Mesendoderm (in vitro differentiated cells): ENCODE results near the gene DDI2.

Source experiments
- DNase-seq: peaks from one replicate; pipeline ENCODE4 v3.0.0; 2013
- H2AK5ac ChIP-seq: 2 replicates; pipeline ENCODE4 v1.6.1; 2013; ENCODE audit warnings: low read length, inconsistent platforms
- H2BK120ac ChIP-seq: 2 replicates; pipeline ENCODE4 v1.6.1; 2013; ENCODE audit warnings: low read depth, mild to moderate bottlenecking, low read length, moderate library complexity, mixed read lengths
- H2BK15ac ChIP-seq: replicated peaks from 2 replicates; pipeline ENCODE4 v1.6.1; 2013; ENCODE audit warnings: low read depth, mild to moderate bottlenecking, moderate library complexity
- H2BK5ac ChIP-seq: 2 replicates; pipeline ENCODE4 v1.6.1; 2013; ENCODE audit warnings: low read length, inconsistent platforms
- H3K18ac ChIP-seq: 2 replicates; pipeline ENCODE4 v1.6.1; 2013; ENCODE audit warnings: mild to moderate bottlenecking, low read length, mixed read lengths
- H3K23ac ChIP-seq: one replicate; pipeline ENCODE4 v1.6.1; 2013; ENCODE audit warnings: low read length
- H3K27ac ChIP-seq: 2 replicates; pipeline ENCODE4 v1.5.1; 2013; ENCODE audit warnings: low read depth, mild to moderate bottlenecking, inconsistent platforms, low read length, moderate library complexity
- H3K27me3 ChIP-seq: 2 replicates; pipeline ENCODE4 v1.6.1; 2013; ENCODE audit warnings: low read length, control low read depth, mild to moderate bottlenecking, inconsistent platforms; ENCODE audit not compliant: insufficient read depth, poor library complexity
- H3K36me3 ChIP-seq: 2 replicates; pipeline ENCODE4 v1.6.1; 2013; ENCODE audit warnings: low read length, inconsistent platforms; ENCODE audit not compliant: control insufficient read depth, insufficient read depth
- H3K4ac ChIP-seq: one replicate; pipeline ENCODE4 v1.6.1; 2013; ENCODE audit warnings: low read depth, mild to moderate bottlenecking, low read length, moderate library complexity
- H3K4me1 ChIP-seq: 2 replicates; pipeline ENCODE4 v1.6.1; 2013; ENCODE audit warnings: low read depth, low read length, inconsistent platforms; ENCODE audit not compliant: control insufficient read depth
- H3K4me2 ChIP-seq: 2 replicates; pipeline ENCODE4 v1.6.1; 2013; ENCODE audit warnings: low read length
- H3K4me3 ChIP-seq: 2 replicates; pipeline ENCODE4 v1.5.1; 2013; ENCODE audit warnings: mild to moderate bottlenecking, low read length
- H3K56ac ChIP-seq: one replicate; pipeline ENCODE4 v1.6.1; 2013; ENCODE audit warnings: low read length
- H3K79me1 ChIP-seq: 2 replicates; pipeline ENCODE4 v1.6.1; 2013; ENCODE audit warnings: low read length, inconsistent platforms
- H3K79me2 ChIP-seq: 2 replicates; pipeline ENCODE4 v1.6.1; 2013; ENCODE audit warnings: mild to moderate bottlenecking, low read length; ENCODE audit not compliant: control insufficient read depth, insufficient read depth
- H3K9ac ChIP-seq: 2 replicates; pipeline ENCODE4 v1.6.1; 2013; ENCODE audit warnings: low read length, inconsistent platforms
- H4K5ac ChIP-seq: one replicate; pipeline ENCODE4 v1.6.1; 2013; ENCODE audit warnings: low read length
- H4K8ac ChIP-seq: one replicate; pipeline ENCODE4 v1.6.1; 2013; ENCODE audit warnings: low read depth, mild to moderate bottlenecking, control low read depth, low read length, moderate library complexity
- WGBS: extraction: QIAGEN DNeasy Blood & Tissue Kit; methylation state at CpG from one replicate; pipeline ENCODE4 v1.1.7; 2013; ENCODE audit warnings: low lambda C conversion rate, missing lambda C conversion rate; ENCODE audit not compliant: insufficient coverage; ENCODE audit errors: extremely low coverage; 5-methylcytosine and 5-hydroxymethylcytosine counted together

Gene DDI2

DNA sequence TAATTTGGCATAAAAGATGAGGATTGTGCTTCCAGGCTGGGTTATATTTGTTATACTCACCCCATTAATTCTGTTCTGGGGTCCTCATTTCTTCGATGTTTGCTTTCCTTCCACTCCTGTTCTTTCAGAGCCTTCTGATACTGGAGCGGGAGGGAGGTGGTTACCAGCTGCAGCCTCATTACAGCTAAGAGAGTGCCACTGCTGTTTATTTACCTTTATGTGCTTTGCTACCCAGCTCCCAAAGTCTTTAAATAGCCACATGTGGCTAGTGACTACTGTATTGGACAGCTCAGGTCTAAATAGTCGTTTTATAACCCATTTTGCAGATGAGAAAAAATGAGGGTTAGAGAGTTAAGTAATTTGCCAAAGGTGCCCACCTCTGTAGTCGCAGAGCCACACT, 92.0 kb downstream of the DDI2 start:
- Histone ChIP-seq H3K79me1 (peaks cover 16% of the 10 kb centered on the region), H2BK5ac (no peak overlapping the region), H3K23ac (no peak overlapping the region)

DNA sequence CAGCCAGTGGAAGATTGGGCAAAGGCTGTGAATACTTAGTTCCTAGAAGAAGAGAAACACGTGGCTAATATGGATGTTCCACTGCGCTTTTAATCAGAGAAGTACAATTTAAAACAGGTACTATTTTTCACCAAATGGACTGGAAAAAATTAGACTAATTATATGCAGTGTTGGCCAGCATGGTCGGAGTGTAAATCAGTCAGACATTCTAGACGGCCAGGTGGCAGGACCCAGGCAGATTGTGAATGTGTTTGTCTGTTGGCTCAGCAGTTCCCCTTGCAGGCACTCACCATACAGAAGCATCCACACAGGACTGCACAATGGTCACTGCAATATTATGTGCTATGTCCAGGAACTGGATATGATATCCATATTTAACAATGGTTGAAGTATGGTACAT, 94.9 kb downstream of the DDI2 start:
- Histone ChIP-seq H3K27me3 (no peaks in the 10 kb centered on the region), H3K4me2 (no peak overlapping the region), H3K23ac (no peak overlapping the region), H3K56ac (no peak overlapping the region), H3K79me2 (peaks cover 4% of the 10 kb centered on the region), H3K9ac (no peak overlapping the region), H2BK5ac (no peak overlapping the region), H3K18ac (no peak overlapping the region), H3K4ac (no peak overlapping the region), H3K79me1 (peaks cover 14% of the 10 kb centered on the region), H2AK5ac (no peak overlapping the region), H3K36me3 (peaks cover 2% of the 10 kb centered on the region), H4K5ac (no peak overlapping the region), H3K4me3 (no peak overlapping the region), H3K27ac (no peak overlapping the region), H3K4me1 (no peaks in the 10 kb centered on the region), H2BK120ac (no peak overlapping the region), H4K8ac (no peak overlapping the region), H2BK15ac (no peak overlapping the region)
- DNase-seq = no peak
- WGBS = no CpG with 5 or more reads among the region's 4 CpGs

More for the DNA sequence above, 92.0 kb downstream of the DDI2 start:
- Histone ChIP-seq H3K9ac (no peak overlapping the region), H3K4me3 (no peak overlapping the region), H2AK5ac (no peak overlapping the region), H2BK15ac (no peak overlapping the region), H2BK120ac (no peak overlapping the region), H3K18ac (no peak overlapping the region), H3K27me3 (no peaks in the 10 kb centered on the region), H4K8ac (no peak overlapping the region), H4K5ac (no peak overlapping the region), H3K4ac (no peak overlapping the region), H3K4me1 (no peaks in the 10 kb centered on the region), H3K79me2 (peaks cover 4% of the 10 kb centered on the region), H3K4me2 (no peak overlapping the region), H3K36me3 (peaks cover 1% of the 10 kb centered on the region), H3K27ac (no peak overlapping the region), H3K56ac (no peak overlapping the region)
- no peak for DNase-seq
- WGBS = no CpG with 5 or more reads among the region's 4 CpGs

DNA sequence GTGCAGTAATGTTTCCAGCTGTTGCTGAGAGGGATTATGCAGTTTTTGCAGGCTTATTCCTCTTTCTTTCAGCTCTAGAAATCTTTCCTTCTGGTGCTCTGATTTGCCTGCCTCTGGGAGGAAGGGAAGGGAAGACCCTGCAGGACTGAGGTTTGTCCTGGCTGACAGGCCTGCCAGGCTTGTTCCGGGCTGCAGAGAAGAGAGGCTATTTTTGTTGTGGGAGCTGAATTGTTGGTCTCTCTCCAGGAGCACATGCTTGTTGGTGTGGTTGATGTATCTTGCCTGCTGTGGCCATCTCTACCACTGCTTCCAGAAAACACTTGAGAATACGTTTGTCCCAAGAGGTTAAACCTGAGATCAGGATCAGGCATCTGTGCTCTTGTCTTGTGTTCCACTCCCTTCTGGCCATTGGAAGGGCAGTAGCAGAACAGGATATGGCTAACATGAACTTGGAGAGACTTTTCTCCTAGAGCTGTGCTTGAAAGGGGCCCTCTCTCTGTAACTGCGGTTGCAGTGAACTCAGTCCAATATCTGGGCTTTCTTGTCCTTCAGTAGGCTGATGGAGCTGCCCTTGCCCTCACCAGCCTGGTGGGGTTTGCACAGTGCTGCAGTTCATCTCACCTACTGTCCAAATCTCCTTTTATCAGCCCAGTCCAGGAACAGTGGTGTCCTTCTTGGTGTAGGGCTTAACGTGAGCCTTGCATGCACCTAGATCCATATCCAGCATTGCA, 97.3 kb downstream of the DDI2 start:
- H3K27ac ChIP-seq = no peak overlapping the region
- WGBS = no CpG with 5 or more reads among the region's 4 CpGs

DNA sequence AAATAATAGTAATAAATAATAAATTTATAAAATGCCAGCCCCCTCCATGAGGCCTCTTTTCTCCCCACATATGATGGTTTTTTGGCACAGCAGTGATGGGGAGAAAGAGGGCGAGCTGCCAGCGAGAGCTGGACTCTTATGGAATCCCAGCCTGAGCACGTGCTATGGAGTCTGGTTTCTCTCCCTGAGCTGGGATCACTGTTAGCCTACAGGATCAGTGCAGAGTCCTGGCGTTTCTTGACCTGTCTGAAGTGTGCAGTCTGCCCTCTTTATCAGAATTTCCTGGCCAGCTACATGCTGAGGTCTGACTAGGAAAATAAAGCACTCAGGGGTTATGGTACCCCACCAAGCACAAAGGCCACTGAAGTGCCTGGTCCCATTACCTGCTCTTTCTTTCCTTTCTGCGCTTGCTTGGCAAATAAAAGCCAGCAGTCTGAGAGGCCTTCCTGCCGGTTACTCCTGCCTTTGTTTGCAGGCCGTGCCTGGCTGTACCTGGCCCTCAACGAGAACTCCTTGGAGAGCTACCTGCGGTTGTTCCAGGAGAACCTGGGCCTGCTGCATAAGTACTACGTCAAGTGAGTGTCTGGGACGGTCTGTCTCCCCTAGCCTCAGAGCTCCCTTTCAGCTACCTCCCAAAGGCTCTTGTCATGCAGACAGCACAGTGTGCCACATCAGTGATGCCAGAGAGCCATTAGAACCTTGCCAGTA, 100.3 kb downstream of the DDI2 start:
- DNase-seq = no peak
- Histone ChIP-seq H3K9ac (no peak overlapping the region), H3K27me3 (no peaks in the 10 kb centered on the region), H3K36me3 (peaks cover 6% of the 10 kb centered on the region), H2BK5ac (no peak overlapping the region), H4K5ac (no peak overlapping the region), H2AK5ac (no peak overlapping the region), H3K4me3 (no peak overlapping the region), H3K79me1 (peaks cover 6% of the 10 kb centered on the region), H3K27ac (no peak overlapping the region), H3K18ac (no peak overlapping the region), H3K4me2 (no peak overlapping the region), H3K4me1 (no peaks in the 10 kb centered on the region), H2BK120ac (no peak overlapping the region), H2BK15ac (no peak overlapping the region), H3K56ac (no peak overlapping the region), H3K23ac (no peak overlapping the region), H3K4ac (no peak overlapping the region), H3K79me2 (no peaks in the 10 kb centered on the region), H4K8ac (no peak overlapping the region)
- no CpG with 5 or more reads among the region's 11 CpGs for WGBS

More for the DNA sequence above, 97.3 kb downstream of the DDI2 start:
- Histone ChIP-seq H2BK15ac (no peak overlapping the region), H2AK5ac (no peak overlapping the region), H3K4me1 (no peaks in the 10 kb centered on the region), H3K4ac (no peak overlapping the region), H3K9ac (no peak overlapping the region), H4K8ac (no peak overlapping the region), H3K4me3 (no peak overlapping the region), H2BK5ac (no peak overlapping the region), H3K79me1 (peaks cover 7% of the 10 kb centered on the region), H3K18ac (no peak overlapping the region), H3K56ac (no peak overlapping the region), H3K27me3 (no peaks in the 10 kb centered on the region), H4K5ac (no peak overlapping the region), H3K23ac (no peak overlapping the region), H3K79me2 (no peaks in the 10 kb centered on the region), H2BK120ac (no peak overlapping the region), H3K4me2 (no peak overlapping the region), H3K36me3 (peaks cover 2% of the 10 kb centered on the region)
- no peak for DNase-seq

DNA sequence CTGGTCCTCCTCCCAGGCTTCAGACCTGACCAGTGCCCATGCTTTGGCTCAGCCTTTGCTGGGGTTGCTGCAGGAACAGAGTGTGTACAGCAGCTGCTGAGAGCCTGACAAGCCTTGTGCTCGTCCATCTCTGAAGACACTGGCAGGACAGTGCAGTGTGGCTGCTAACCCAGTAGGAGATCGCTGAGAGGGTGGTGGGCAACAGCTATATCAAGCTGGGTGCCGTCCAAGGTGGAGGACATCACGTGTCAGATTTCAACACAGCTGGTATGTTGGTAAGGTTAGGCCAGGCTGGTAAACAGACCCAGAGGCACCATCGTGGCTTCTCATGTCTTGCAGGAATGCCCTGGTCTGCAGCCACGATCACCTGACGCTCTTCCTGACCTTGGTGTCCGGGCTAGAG, 100.9 kb downstream of the DDI2 start:
- Histone ChIP-seq H3K9ac (no peak overlapping the region), H3K4ac (no peak overlapping the region), H3K79me2 (no peaks in the 10 kb centered on the region), H2BK120ac (no peak overlapping the region), H3K27me3 (no peaks in the 10 kb centered on the region), H3K4me3 (no peak overlapping the region), H3K4me2 (no peak overlapping the region), H2BK5ac (no peak overlapping the region), H3K27ac (no peak overlapping the region), H3K36me3 (peaks cover 6% of the 10 kb centered on the region), H3K18ac (no peak overlapping the region), H2BK15ac (no peak overlapping the region), H2AK5ac (no peak overlapping the region), H4K8ac (no peak overlapping the region), H3K79me1 (peaks cover 6% of the 10 kb centered on the region), H3K23ac (no peak overlapping the region), H3K56ac (no peak overlapping the region), H3K4me1 (no peaks in the 10 kb centered on the region), H4K5ac (no peak overlapping the region)
- no peak for DNase-seq
- WGBS = no CpG with 5 or more reads among the region's 8 CpGs
